GM12892 (cell line): Measurements from ENCODE around the gene FAM162B. TPM values are rescaled to one million over a fixed set of nuclear protein-coding genes. Genes with fewer than 3 reads are reported as not detected.

ENCODE experiments used
- DNase-seq: peaks from one replicate; pipeline ENCODE4 v3.0.0; 2011; ENCODE audit not compliant: insufficient read length
- FAIRE-seq: peaks from 2 replicates; lab custom pipeline; 2011; peaks lifted over from hg19 to GRCh38; lab: Jason Lieb, UNC
- POLR2A ChIP-seq: IDR thresholded peaks from 2 replicates; pipeline ENCODE4 v1.6.1; 2011; ENCODE audit warnings: low read depth, low read length, control low read depth
- POLR2AphosphoS5 ChIP-seq: IDR thresholded peaks from 2 replicates; pipeline ENCODE4 v1.6.1; 2011; ENCODE audit warnings: low read depth, low read length, control low read depth
- TAF1 ChIP-seq: IDR thresholded peaks from 2 replicates; pipeline ENCODE4 v1.6.1; 2011; ENCODE audit warnings: low read depth, mild to moderate bottlenecking, control low read depth, low read length, borderline replicate concordance
- polyA plus RNA-seq: library from polyadenylated mRNA; unstranded; fragments of >200 nt; gene quantifications from one replicate; pipeline ENCODE4 v1.2.1, GENCODE V29; 2012; ENCODE audit warnings: missing spikeins, inconsistent platforms; ENCODE audit not compliant: missing spikeins

FAM162B gene
- polyA plus RNA-seq: not detected

DNA sequence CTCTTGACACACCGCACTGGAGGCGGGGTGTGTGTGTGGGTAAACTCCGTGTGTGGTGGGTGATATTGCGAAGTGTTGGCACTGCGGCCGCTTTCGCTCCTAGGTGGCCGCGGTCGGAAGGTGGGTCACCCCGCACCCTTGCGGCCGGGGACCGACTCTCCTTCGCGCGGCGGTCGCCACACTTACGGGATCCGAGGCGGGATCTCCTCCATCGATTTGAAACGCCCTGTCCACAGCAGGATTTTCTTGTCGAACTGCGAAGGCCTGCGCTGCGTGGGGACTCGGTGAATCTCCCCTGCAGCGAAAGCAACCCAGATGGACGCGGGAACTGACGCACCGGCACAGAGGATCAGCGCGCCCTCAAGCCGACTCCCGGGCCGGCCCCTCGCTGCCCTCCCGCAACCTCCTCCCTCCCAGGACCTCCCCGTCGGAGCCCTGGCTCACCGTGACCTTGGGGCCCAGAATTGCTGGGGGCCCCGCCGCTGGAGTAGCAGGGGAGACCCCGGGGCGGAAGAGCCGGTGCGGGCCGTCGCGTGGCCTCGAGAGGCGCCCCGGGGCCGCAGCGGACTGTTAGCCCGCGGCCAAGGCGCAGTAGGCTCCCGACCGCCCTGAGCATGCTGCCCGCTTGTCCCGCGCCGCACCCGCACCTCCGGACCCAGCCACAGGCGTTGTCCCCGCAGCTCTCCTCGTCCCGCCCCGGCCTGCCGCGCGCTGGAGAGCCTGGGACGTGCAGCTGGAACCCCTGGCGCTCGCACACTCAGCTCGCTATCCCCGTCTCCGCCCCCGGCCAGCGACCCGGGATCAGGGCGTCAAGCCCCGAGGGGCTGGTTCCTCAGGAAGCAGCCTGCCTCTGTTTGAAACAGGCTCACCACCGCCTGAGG, at the start of gene FAM162B:
FAM162B (minus strand) TSS at position 759 of the 881 bp plus-strand sequence; CDS start at position 616, 143 bp downstream.
- DNase-seq (peak; percentile 22), FAIRE-seq (no peak)
- TF ChIP-seq POLR2AphosphoS5 (no peak), TAF1 (no peak), POLR2A (no peak)

DNA sequence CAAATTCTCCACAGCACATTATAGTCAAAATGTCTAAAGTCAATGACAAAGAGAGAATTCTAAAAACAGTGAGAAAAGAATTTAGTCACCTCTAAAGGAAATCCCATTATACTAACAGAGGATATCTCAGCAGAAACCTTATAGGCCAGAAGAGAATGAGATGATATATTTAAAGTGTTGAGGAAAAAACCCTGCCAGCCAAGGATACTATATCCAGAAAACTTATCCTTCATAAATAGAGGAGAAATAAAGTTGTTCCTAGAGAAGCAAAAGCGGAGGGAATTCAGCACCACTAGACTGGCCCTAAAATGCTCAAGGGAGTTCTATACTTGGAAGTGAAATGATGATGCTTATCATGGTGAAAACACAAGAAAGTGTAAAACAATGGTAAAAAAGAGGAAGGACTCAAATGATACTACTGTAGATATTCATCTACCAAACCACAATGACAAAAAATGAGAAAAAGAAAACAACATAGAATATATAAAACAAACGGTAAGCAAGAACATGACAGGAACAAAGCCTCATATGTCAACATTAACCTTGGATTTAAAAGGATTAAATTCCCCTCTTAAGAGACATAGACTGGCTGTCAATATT, 46.6 kb upstream of the FAM162B start:
- TF ChIP-seq POLR2A: no peak
- no peak for TF ChIP-seq POLR2AphosphoS5
- no peak for TF ChIP-seq TAF1
- FAIRE-seq (no peak), DNase-seq (no peak)

DNA sequence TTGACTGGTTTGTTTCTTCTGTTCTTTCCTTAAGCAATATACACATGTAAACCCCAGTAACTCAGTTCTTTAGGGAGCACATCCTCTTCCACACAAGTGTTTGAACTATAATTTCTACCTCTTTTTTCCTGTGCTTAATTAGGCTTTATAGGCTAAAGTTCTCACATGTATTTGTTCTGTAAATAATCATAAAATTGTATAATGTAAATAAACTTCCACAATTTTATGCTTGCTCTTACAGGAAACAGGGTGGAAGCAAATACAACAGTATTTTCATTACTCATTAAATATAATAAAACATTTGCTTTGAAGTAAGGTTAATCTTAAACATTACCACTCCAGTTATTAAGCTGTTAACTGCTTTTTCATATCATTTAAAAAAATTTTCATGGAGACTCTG, 36.5 kb upstream of the FAM162B start:
- DNase-seq (no peak), FAIRE-seq (no peak)
- TF ChIP-seq POLR2A (no peak), POLR2AphosphoS5 (no peak), TAF1 (no peak)

DNA sequence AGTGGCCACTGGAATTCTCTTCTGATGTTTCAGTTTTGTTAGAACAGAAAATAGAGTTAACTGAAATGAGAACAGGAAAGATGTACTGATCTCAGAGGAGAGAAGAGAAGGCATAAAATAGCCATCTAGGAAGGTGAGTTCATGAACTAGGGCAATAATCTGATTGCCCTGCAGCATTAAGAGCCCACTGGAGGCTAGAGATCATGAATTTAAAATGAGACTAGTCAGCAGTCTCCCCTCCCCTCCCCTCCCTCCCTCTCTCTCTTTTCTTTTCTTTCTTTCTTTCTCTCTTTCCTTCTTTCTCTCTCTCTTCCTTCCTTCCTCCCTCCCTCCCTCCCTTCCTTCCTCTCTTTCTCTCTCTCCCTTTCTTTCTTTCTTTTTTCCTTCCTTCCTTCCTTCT, 34.4 kb upstream of the FAM162B start:
- no peak for DNase-seq
- TF ChIP-seq POLR2AphosphoS5 (no peak), TAF1 (no peak), POLR2A (no peak)
- FAIRE-seq: no peak

DNA sequence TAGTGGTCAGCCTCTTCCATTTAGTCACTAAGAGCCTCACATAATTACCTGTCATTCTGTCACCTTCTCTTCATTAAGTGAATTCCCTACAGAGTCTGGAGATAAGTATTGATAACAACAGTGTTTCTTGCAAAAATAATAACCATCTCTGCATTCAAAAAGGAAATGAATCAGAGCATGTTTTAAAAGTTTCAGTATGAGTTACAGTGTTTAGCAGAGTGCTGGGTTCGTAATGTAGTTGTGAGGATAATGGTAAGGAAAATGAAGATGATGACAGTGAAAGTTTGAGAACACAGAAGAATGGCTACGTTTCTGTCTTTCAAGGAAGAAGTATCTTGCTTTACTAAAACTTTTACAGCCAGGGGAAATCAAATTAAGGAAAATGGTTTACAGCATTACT, 32.1 kb upstream of the FAM162B start:
- DNase-seq (no peak), FAIRE-seq (no peak)
- no peak for TF ChIP-seq TAF1
- no peak for TF ChIP-seq POLR2AphosphoS5
- TF ChIP-seq POLR2A: no peak

DNA sequence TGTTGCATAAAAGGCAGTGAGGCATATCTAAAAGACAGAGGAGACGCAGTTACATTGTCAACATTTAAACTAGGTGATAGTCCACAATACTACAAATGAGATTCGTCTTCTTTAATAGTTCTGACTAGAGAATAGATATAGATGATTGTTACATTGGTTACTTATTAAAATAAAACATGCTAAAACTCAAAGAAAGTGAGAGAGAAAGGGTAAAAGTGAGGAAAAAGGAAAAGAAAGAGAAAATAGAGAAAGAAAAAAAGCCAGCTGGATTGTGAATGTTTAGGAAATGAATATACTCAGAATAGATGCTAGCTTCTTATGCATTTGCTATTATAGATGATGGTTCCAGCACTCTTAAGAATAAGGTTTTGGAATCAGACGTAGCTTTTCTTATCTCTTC, 27.7 kb upstream of the FAM162B start:
- DNase-seq: no peak
- FAIRE-seq: no peak

DNA sequence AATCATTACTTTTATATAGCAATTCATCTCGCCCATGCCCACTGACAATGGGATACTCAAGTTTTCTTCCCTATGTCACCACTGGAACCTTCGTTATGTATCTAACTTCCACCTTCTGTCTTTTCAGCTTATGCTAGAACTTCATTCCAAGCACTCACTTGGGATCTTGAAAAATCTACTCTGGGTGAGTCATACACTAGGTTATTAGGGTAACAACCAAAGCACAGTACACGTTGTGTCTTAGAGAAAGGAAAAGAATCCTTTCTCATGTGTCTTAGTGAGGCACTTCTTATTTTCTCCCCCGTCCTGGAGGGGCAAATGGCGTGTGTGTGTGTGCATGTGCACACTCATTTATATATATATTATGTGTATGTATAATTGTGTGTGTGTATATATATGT, 18.3 kb upstream of the FAM162B start:
- TF ChIP-seq POLR2AphosphoS5 (no peak), POLR2A (no peak), TAF1 (no peak)
- FAIRE-seq: no peak

More for the DNA sequence above, 27.7 kb upstream of the FAM162B start:
- TF ChIP-seq TAF1: no peak
- no peak for TF ChIP-seq POLR2A
- no peak for TF ChIP-seq POLR2AphosphoS5

DNA sequence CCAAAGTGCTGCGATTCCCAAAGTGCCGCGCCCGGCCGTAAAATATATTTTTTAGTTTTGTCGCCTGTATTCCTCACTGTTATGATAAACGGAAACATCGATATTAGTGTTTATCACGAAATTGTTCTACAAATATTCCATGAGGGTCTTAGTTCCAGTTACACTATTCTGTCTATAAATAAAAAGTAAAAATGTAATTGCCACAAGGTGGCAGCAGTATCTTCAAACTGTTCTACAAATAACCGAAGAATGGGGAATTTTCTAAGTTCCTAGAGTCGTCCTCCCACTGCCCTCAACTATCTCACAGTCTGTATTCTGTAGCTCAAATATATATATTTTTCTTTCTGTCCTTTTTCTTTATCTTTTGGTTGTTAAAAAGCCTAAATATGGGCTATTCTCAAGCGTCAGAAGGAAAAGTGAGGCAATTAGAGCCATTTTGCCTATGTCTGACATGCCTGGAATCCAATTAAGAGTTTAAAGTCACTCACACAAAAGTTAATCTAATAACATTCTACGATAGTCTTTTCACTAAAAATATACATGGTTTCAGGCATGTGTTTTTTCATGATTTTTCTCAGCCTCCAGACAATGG, 14.2 kb upstream of the FAM162B start:
- FAIRE-seq (peak; percentile 30), DNase-seq (no peak)
- TF ChIP-seq POLR2AphosphoS5: no peak
- TF ChIP-seq POLR2A: no peak
- no peak for TF ChIP-seq TAF1

More for the DNA sequence above, 18.3 kb upstream of the FAM162B start:
- DNase-seq: no peak

DNA sequence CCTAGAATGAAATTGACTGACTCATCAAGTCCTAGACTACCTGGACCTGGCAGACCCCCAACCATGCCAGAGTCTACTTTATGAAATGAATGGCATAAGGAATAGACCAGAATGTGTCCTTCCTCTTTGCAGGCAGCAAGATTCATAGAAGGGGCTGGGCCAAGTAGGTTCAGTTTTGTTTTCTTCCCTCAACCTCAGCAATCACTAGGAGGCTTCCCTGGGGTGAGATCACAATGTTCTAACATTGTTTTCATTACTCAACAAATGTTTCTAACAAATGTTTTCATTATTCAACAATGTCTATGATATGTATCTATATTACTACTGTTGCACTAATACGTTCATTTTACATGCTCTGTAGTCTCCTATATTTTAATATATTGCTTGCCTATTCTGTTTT, 8.4 kb upstream of the FAM162B start:
- FAIRE-seq: no peak
- DNase-seq: no peak
- no peak for TF ChIP-seq POLR2A
- no peak for TF ChIP-seq TAF1
- TF ChIP-seq POLR2AphosphoS5: no peak

DNA sequence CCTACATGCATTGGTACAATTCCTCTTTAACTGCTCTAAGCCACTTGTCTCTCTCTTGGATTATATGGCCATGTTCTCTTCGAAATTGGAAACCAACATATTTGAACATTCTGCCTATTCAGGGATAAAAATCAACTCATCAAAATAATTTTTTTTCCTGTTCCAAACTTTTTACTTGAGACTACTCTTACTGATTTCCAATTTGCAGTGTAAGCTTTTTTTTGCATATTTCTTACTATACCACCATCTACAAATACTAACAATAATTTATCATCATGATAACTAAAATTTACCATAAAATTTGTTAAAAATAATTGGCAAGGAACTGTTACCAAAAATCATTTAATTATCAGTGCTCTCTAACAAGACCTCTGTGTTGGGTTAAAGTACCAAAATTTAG, 6.9 kb upstream of the FAM162B start:
- FAIRE-seq (no peak), DNase-seq (no peak)
- TF ChIP-seq TAF1: no peak
- TF ChIP-seq POLR2A: no peak
- no peak for TF ChIP-seq POLR2AphosphoS5

DNA sequence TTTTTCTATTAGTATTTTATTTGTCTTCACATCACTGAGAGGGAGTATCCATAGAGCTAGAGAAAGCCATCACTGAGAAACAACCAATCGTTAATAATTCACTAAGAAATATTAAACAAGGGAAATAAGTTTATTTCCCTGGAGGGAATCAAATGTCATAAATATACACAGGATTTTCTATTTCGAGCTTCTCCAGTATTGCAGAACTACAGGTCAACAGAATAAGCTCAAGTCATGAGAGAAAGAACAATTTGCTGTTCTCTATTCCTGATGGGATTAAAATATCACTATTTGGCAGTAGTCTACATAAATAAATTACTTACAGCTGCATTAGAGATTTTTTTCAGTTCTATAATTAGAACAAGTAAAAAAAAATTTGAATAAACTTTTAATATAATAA, 2.2 kb upstream of the FAM162B start:
- TF ChIP-seq TAF1 (no peak), POLR2A (no peak), POLR2AphosphoS5 (no peak)
- FAIRE-seq: no peak
- DNase-seq: no peak
